Nephron progenitor cell (in vitro differentiated cells): ENCODE results near the gene MAP2K1.
A peak's percentile ranks its signal among the peaks of the same experiment; 100 is the strongest.

ENCODE experiments used
- DNase-seq: peaks from one replicate; pipeline ENCODE4 v3.0.0; 2021
- H3K27ac Mint-ChIP-seq: 2 replicates; pipeline ENCODE4 v1.8.0; 2021; ENCODE audit warnings: mild to moderate bottlenecking, moderate library complexity, mixed read lengths
- H3K27me3 Mint-ChIP-seq: 2 replicates; pipeline ENCODE4 v1.8.0; 2021; ENCODE audit warnings: mild to moderate bottlenecking, low read depth, mixed read lengths; ENCODE audit not compliant: poor library complexity
- H3K36me3 Mint-ChIP-seq: 2 replicates; pipeline ENCODE4 v1.8.0; 2021; ENCODE audit warnings: low read depth, mixed read lengths
- H3K4me1 Mint-ChIP-seq: 2 replicates; pipeline ENCODE4 v1.8.0; 2021; ENCODE audit warnings: mixed read lengths
- H3K4me3 Mint-ChIP-seq: 2 replicates; pipeline ENCODE4 v1.8.0; 2021; ENCODE audit warnings: mild to moderate bottlenecking, moderate library complexity, mixed read lengths
- H3K9me3 Mint-ChIP-seq: 2 replicates; pipeline ENCODE4 v1.8.0; 2021; ENCODE audit warnings: mild to moderate bottlenecking, moderate library complexity, mixed read lengths
- TF ChIP-seq, protein P1 (sequence below): fragments of 200-600 bp; sonication (generic); IDR thresholded peaks from 2 replicates; pipeline ENCODE4 v1.5.0; 2021; ENCODE audit warnings: antibody characterized with exemption

MAP2K1 gene

DNA sequence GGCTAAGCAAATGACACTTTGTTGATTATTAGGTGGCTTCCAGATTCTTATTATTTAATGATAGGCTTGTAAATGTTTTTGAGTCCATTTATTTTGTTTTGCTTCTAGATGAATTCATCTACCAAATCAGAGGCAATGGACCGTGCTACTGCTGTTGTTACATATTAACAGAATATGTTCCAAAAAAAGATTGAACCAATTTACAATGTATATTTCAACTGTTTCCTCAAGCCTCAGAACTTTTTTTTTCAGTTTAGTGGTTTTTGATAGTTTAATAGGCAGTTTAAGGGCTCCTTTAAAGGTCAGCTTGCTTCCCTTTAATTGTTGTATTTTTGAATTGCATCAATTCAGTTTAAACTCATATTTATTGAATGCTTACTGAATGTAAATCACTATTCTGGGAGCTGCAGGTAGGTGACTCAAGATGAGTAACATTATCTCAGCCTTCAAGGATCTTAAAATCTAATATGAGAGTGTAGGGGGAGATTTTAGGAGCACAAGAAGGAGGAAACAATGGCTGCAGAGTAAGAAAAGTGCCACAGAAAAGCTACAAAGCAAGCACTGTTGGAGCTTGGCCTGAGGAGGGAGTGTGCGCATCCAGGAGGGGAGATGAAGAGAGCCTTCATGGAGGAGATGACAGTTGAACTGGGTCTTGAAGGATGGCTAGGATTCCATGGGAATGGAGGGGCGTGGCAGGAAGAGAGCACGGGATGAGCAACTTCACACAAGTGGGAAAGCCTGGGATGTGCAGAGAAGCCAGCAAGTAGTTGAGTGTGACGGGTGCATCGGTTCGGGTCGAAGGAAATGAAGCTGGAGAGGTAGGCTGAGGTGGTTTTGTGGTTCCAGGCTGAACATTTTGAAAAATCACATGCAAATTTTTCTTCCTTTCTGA lies 14.7 kb downstream of the MAP2K1 start:
- no peaks in the 10 kb centered on the region for H3K27me3 Mint-ChIP-seq
- peaks cover 27% of the 10 kb centered on the region for H3K36me3 Mint-ChIP-seq
- no peaks in the 10 kb centered on the region for H3K9me3 Mint-ChIP-seq
- TF ChIP-seq, protein P1, sequence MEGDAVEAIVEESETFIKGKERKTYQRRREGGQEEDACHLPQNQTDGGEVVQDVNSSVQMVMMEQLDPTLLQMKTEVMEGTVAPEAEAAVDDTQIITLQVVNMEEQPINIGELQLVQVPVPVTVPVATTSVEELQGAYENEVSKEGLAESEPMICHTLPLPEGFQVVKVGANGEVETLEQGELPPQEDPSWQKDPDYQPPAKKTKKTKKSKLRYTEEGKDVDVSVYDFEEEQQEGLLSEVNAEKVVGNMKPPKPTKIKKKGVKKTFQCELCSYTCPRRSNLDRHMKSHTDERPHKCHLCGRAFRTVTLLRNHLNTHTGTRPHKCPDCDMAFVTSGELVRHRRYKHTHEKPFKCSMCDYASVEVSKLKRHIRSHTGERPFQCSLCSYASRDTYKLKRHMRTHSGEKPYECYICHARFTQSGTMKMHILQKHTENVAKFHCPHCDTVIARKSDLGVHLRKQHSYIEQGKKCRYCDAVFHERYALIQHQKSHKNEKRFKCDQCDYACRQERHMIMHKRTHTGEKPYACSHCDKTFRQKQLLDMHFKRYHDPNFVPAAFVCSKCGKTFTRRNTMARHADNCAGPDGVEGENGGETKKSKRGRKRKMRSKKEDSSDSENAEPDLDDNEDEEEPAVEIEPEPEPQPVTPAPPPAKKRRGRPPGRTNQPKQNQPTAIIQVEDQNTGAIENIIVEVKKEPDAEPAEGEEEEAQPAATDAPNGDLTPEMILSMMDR = no peak
- H3K27ac Mint-ChIP-seq = no peak overlapping the region
- H3K4me1 Mint-ChIP-seq = peaks cover 59% of the 10 kb centered on the region
- no peak for DNase-seq
- peak overlapping the region; percentile 15 for H3K4me3 Mint-ChIP-seq

DNA sequence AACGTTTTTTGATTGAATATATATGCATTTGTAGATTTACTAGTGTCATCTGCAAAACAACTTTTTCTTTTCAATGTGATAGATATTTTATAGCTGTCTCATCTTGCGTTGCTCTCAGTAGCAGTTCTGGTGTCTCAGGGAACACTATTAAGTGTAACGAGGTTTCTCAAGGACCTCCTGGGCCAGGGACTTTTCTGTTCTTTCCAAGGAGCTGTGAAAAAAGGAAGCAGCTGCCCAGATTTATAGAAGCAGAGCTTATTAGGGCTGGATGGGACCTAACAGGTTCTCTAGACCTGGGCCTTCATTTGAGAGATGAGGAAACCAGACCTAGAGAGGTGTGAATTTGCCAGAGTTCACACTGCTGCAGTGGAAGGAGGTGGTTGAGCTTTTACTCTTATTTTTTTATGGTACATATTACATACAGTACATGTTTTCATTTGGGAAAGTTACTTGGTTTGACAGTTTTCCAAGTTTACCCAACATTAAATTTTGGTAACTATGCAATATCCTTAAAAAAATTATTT lies 16.1 kb downstream of the MAP2K1 start:
- H3K4me3 Mint-ChIP-seq = no peak overlapping the region
- no peaks in the 10 kb centered on the region for H3K9me3 Mint-ChIP-seq
- H3K4me1 Mint-ChIP-seq = peaks cover 60% of the 10 kb centered on the region
- TF ChIP-seq, protein P1 = no peak
- no peak for DNase-seq
- H3K36me3 Mint-ChIP-seq = peaks cover 16% of the 10 kb centered on the region
- H3K27ac Mint-ChIP-seq = no peak overlapping the region
- no peaks in the 10 kb centered on the region for H3K27me3 Mint-ChIP-seq

DNA sequence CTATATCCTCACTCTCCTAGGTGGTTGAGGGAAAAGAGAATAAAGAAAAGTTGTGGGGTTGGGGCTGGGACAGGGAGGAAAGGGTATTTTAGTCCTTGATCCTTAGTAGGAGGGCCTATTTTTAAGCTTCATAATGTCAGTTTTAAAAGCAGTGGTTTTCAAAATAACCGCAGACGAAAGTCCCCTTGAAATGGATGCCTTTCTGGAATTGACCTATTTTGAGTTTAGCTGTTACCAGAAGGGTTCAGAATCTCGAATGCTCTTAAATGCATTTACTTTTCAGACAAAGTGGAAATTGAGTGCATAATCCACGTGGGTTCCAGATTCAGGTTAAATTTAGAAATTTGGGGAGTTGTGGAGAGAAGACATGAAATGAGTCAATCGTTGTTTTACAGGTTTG lies 16.6 kb downstream of the MAP2K1 start:
- DNase-seq = no peak
- TF ChIP-seq, protein P1 = no peak
- no peaks in the 10 kb centered on the region for H3K9me3 Mint-ChIP-seq
- no peaks in the 10 kb centered on the region for H3K27me3 Mint-ChIP-seq
- H3K27ac Mint-ChIP-seq = no peak overlapping the region
- peaks cover 60% of the 10 kb centered on the region for H3K4me1 Mint-ChIP-seq
- peaks cover 11% of the 10 kb centered on the region for H3K36me3 Mint-ChIP-seq
- H3K4me3 Mint-ChIP-seq = no peak overlapping the region

DNA sequence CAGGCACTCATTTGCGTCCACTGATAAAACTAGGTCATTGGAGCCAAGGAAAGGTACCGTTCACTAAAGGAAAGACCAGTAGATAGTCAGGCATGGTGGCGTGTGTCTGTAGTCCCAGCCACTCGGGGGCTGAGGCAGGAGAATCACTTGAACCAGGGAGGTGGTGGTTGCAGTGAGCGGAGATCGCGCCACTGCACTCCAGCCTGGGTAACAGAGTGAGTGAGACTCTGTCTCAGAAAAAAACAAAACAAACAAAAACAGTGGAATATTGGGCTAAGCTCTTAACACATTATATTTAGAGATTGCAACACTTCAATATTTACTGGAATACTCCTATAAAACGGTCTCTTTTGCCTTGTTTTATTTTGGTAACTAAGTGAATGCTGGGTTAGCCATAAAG lies 17.4 kb downstream of the MAP2K1 start:
- TF ChIP-seq, protein P1 = no peak
- peak overlapping the region; percentile 64 for H3K27ac Mint-ChIP-seq
- peaks cover 65% of the 10 kb centered on the region for H3K4me1 Mint-ChIP-seq

DNA sequence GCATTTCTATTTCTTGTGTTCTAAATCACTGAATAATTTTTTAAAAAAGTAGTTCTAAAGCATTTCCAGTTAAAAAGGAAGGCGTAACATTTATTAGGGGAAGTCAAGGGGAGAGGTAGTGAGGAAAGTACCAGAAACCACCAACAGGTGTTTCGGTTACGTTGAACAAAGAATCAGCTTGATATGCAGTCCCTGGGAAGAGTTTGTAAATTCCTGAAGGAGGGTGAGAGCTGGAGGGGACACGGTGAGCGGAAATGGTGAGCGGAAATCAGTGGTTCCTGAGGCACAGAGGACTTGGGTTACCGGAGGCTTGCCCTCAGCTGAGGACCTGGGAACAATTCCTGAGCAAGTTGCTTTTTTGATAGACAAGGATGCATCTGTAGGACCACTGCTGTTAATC lies 17.8 kb downstream of the MAP2K1 start:
- peaks cover 69% of the 10 kb centered on the region for H3K4me1 Mint-ChIP-seq
- peak overlapping the region; percentile 64 for H3K27ac Mint-ChIP-seq
- TF ChIP-seq, protein P1 = peak; percentile 19
- H3K4me3 Mint-ChIP-seq = peak overlapping the region; percentile 18
- peak; percentile 20 for DNase-seq
- H3K36me3 Mint-ChIP-seq = peaks cover 11% of the 10 kb centered on the region
- no peaks in the 10 kb centered on the region for H3K9me3 Mint-ChIP-seq
- no peaks in the 10 kb centered on the region for H3K27me3 Mint-ChIP-seq

More for the DNA sequence above, 17.4 kb downstream of the MAP2K1 start:
- no peaks in the 10 kb centered on the region for H3K27me3 Mint-ChIP-seq
- H3K4me3 Mint-ChIP-seq = peak overlapping the region; percentile 18
- no peak for DNase-seq
- H3K36me3 Mint-ChIP-seq = peaks cover 11% of the 10 kb centered on the region
- H3K9me3 Mint-ChIP-seq = no peaks in the 10 kb centered on the region

DNA sequence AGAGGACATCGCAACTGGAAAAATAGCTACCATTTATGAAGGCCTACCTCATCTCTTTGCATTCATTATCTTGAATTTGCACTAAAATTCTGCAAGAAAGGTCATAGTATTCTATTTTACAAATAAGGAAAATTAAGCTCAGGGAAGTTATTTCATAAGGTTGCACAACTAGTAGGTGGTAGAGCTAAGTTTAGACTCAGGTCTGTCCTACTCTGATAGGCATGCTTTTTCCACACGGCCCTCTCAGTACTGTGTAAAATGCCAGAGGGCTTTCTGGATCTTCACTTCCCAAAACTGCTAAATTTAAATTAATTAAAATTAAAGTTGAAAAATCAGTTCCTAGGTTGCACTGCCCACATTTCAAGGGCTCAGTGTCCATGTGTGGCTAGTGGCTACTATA lies 18.3 kb downstream of the MAP2K1 start:
- Mint-ChIP-seq H3K27ac (no peak overlapping the region), H3K27me3 (no peaks in the 10 kb centered on the region), H3K4me1 (peaks cover 73% of the 10 kb centered on the region), H3K9me3 (no peaks in the 10 kb centered on the region), H3K36me3 (peaks cover 11% of the 10 kb centered on the region), H3K4me3 (peak overlapping the region; percentile 18)
- no peak for DNase-seq
- TF ChIP-seq, protein P1 = no peak
